A549 (cell line): ENCODE results near the gene ORC1.

Experiments
- BHLHE40 ChIP-seq: IDR thresholded peaks from 2 replicates; pipeline ENCODE4 v1.6.1; 2012; ENCODE audit warnings: low read depth, low read length, inconsistent platforms
- CHD2 ChIP-seq: fragments of 150-350 bp; IDR thresholded peaks from 2 replicates; pipeline ENCODE4 v1.6.1; 2014; ENCODE audit warnings: low read length; ENCODE audit not compliant: partially characterized antibody
- JUNB ChIP-seq: fragments of >200 bp; sonication (Bioruptor Twin); formaldehyde crosslinking; IDR thresholded peaks from 2 replicates; pipeline ENCODE4 v1.6.1; 2016
- MAFK ChIP-seq: fragments of 450-650 bp; IDR thresholded peaks from 2 replicates; pipeline ENCODE4 v1.6.1; 2014; ENCODE audit not compliant: partially characterized antibody
- RARB ChIP-seq: fragments of 250-450 bp; sonication (Bioruptor Pico); IDR thresholded peaks from 2 replicates; pipeline ENCODE4 v1.8.0; 2021; ENCODE audit warnings: mild to moderate bottlenecking, moderate library complexity
- RFX5 ChIP-seq: fragments of 450-650 bp; IDR thresholded peaks from 2 replicates; pipeline ENCODE4 v1.7.1; 2014; ENCODE audit warnings: antibody characterized with exemption, mild to moderate bottlenecking, moderate library complexity
- ZSCAN20 ChIP-seq: fragments of 250-450 bp; sonication (Bioruptor Pico); IDR thresholded peaks from 2 replicates; pipeline ENCODE4 v1.8.0; 2022; ENCODE audit warnings: mild to moderate bottlenecking, moderate library complexity
- TF ChIP-seq, protein P1 (sequence below): fragments of 450-650 bp; IDR thresholded peaks from 2 replicates; pipeline ENCODE4 v1.6.1; 2014; ENCODE audit warnings: antibody characterized with exemption
- TF ChIP-seq, protein P2 (sequence below): fragments of >200 bp; sonication (Bioruptor Twin); formaldehyde crosslinking; IDR thresholded peaks from 3 replicates; pipeline ENCODE4 v1.5.1; 2016
- TF ChIP-seq, protein P3 (sequence below): fragments of 200-600 bp; sonication (generic); IDR thresholded peaks from 2 replicates; pipeline ENCODE4 v1.6.1; 2016; ENCODE audit warnings: antibody characterized with exemption, mild to moderate bottlenecking, moderate library complexity

DNA sequence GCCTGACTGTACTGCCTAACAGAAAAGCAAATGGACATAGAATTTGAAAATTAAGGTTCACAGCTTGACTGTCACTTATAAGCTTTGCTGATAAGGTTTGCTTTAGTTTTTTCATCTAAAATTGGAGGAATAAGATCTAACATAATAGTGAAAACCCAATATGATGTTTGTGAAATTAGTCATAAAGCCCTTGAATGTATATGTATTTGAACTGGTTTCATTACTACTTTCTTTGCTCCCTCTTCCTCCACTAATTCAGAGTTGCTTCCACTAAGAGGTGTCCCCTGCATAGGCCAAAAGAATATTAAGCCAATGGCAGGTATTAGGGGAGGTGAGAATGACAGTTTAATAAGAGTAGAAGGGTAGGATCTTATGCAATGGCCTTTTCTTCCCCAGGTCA is 10.7 kb upstream of the ORC1 start:
- TF ChIP-seq, protein P1, sequence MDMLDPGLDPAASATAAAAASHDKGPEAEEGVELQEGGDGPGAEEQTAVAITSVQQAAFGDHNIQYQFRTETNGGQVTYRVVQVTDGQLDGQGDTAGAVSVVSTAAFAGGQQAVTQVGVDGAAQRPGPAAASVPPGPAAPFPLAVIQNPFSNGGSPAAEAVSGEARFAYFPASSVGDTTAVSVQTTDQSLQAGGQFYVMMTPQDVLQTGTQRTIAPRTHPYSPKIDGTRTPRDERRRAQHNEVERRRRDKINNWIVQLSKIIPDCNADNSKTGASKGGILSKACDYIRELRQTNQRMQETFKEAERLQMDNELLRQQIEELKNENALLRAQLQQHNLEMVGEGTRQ = no peak
- TF ChIP-seq, protein P2, sequence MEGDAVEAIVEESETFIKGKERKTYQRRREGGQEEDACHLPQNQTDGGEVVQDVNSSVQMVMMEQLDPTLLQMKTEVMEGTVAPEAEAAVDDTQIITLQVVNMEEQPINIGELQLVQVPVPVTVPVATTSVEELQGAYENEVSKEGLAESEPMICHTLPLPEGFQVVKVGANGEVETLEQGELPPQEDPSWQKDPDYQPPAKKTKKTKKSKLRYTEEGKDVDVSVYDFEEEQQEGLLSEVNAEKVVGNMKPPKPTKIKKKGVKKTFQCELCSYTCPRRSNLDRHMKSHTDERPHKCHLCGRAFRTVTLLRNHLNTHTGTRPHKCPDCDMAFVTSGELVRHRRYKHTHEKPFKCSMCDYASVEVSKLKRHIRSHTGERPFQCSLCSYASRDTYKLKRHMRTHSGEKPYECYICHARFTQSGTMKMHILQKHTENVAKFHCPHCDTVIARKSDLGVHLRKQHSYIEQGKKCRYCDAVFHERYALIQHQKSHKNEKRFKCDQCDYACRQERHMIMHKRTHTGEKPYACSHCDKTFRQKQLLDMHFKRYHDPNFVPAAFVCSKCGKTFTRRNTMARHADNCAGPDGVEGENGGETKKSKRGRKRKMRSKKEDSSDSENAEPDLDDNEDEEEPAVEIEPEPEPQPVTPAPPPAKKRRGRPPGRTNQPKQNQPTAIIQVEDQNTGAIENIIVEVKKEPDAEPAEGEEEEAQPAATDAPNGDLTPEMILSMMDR = no peak
- TF ChIP-seq ZSCAN20 (CRISPR knock-in tag) = no peak
- TF ChIP-seq CHD2 = no peak
- TF ChIP-seq RFX5 = no peak
- no peak for TF ChIP-seq MAFK
- no peak for TF ChIP-seq BHLHE40
- no peak for TF ChIP-seq RARB
- TF ChIP-seq, protein P3, sequence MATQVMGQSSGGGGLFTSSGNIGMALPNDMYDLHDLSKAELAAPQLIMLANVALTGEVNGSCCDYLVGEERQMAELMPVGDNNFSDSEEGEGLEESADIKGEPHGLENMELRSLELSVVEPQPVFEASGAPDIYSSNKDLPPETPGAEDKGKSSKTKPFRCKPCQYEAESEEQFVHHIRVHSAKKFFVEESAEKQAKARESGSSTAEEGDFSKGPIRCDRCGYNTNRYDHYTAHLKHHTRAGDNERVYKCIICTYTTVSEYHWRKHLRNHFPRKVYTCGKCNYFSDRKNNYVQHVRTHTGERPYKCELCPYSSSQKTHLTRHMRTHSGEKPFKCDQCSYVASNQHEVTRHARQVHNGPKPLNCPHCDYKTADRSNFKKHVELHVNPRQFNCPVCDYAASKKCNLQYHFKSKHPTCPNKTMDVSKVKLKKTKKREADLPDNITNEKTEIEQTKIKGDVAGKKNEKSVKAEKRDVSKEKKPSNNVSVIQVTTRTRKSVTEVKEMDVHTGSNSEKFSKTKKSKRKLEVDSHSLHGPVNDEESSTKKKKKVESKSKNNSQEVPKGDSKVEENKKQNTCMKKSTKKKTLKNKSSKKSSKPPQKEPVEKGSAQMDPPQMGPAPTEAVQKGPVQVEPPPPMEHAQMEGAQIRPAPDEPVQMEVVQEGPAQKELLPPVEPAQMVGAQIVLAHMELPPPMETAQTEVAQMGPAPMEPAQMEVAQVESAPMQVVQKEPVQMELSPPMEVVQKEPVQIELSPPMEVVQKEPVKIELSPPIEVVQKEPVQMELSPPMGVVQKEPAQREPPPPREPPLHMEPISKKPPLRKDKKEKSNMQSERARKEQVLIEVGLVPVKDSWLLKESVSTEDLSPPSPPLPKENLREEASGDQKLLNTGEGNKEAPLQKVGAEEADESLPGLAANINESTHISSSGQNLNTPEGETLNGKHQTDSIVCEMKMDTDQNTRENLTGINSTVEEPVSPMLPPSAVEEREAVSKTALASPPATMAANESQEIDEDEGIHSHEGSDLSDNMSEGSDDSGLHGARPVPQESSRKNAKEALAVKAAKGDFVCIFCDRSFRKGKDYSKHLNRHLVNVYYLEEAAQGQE = no peak
- TF ChIP-seq JUNB = no peak
